ENCODE results near the gene BACH2.
A peak's percentile ranks its signal among the peaks of the same experiment; 100 is the strongest.
"Not testable (repeated sequence)": the region's sequence is repeated elsewhere in the genome, so short reads cannot be mapped to it uniquely, and the experiment has no call there.

BACH2 gene

DNA sequence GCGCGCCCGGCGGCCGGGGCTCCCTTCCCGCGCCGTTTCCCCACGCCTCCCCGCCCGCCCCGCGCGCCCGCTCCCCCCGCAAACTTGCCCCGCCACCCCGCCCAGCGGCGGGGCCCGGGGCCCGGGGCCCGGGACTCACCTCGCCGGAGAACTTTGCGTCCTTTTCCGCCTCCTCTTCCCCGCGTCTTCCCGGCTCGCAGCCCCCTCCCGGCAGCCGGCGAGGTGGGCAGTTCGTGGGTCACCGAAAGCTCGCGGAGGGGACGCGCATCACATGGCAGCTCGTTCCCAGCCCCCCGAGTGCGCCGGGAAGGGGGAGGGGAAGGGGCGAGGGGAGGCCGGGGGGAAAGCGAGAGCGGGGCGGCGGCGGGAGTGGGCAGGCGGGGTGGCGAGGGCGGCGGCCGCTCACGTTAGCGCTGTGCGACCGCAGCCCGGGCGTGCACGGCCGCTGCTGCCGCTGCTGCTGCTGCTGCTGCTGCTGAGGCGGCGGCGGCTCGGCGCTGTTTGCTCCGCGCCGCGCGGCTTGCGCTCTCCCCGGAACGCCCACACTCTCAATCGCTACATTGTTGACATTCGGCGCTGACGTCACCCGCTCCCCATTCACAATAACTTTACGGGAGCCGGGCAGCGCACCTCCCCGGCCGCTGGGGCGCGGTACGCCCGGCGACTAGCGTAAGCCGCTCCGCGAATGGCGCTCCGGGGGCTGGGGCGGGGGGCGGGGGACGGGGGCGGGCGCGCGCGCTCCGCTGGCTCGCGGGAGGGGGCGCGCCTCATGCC lies at the start of gene BACH2:
Gene BACH2, minus strand, starts transcription at position 503 of the 774 bp plus-strand sequence. CDS start 287,999 bp downstream, outside the sequence.
- peaks cover under 1% of the 10 kb centered on the region for H3K36me3 Mint-ChIP-seq
- peaks cover 21% of the 10 kb centered on the region for H3K4me1 Mint-ChIP-seq
- DNase-seq (ENCODE audit: low spot score in 2 of 2) (peak; percentile 75 to 89), ATAC-seq (peak; percentile 85)
- peak within 1 kb of the TSS; percentile 61 for H3K27ac Mint-ChIP-seq
- peak within 1 kb of the TSS; percentile 76 for H3K4me3 Mint-ChIP-seq
- H3K9me3 Mint-ChIP-seq: no peaks in the 10 kb centered on the region

- ATAC-seq (no peak), DNase-seq (ENCODE audit: low spot score in 2 of 2) (no peak)
- no peak overlapping the region for H3K4me3 Mint-ChIP-seq
- H3K27ac Mint-ChIP-seq: no peak overlapping the region
- H3K4me1 Mint-ChIP-seq: peaks cover 18% of the 10 kb centered on the region
- peaks cover 2% of the 10 kb centered on the region for H3K9me3 Mint-ChIP-seq
- no peaks in the 10 kb centered on the region for H3K36me3 Mint-ChIP-seq
Measured at GRCh38 chr6:90343576-90343975, 46.9 kb upstream of the BACH2 start.

DNA sequence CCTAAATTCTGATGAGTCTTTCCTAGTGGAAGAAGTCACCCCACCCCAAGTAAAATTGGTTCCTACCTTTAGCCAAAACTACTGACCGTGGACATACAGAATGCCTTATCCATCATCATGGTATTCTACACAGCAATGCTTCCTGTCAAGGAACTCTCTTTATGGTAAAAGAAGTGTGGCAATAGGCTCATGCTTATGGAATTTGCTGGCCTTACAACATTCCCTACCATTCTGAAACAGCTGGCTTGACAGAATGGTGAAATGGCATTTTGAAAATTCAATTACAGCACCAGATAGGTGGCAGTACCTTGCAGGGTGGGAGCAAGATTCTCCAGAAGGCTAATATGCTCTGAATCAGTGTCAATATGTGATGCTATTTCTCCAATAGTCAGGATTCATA lies 41.8 kb upstream of the BACH2 start:
- H3K4me1 Mint-ChIP-seq: no peaks in the 10 kb centered on the region
- H3K4me3 Mint-ChIP-seq: no peak overlapping the region
- DNase-seq (ENCODE audit: low spot score in 2 of 2) (no peak), ATAC-seq (no peak)
- H3K9me3 Mint-ChIP-seq: no peaks in the 10 kb centered on the region
- no peak overlapping the region for H3K27ac Mint-ChIP-seq
- H3K36me3 Mint-ChIP-seq: no peaks in the 10 kb centered on the region

- Mint-ChIP-seq H3K27ac (no peak overlapping the region), H3K4me1 (no peaks in the 10 kb centered on the region), H3K4me3 (no peak overlapping the region), H3K9me3 (no peaks in the 10 kb centered on the region), H3K36me3 (no peaks in the 10 kb centered on the region)
- ATAC-seq (no peak), DNase-seq (ENCODE audit: low spot score in 2 of 2) (no peak)
Measured at GRCh38 chr6:90336388-90336947, 39.8 kb upstream of the BACH2 start.

DNA sequence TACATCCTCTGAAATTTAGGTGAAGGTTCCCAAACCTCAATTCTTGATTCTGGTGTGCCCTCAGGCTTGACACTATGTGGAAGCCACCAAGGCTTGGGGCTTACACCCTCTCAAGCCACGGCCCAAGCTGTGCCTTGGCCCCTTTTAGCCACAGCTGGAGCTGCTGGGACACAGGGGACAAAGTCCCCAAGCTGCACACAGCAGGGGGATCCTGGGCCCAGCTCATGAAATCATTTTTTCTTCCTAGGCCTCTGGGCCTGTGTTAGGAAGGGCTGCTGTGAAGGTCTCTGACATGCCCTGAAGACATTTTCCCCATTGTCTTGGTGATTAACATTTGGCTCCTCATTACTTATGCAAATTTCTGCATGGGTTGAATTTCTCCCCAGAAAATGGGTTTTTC lies 37.3 kb upstream of the BACH2 start:
- no peak for ATAC-seq
- Mint-ChIP-seq H3K9me3 (no peaks in the 10 kb centered on the region), H3K27ac (no peak overlapping the region), H3K4me1 (no peaks in the 10 kb centered on the region), H3K36me3 (no peaks in the 10 kb centered on the region), H3K4me3 (no peak overlapping the region)
- no peak for DNase-seq (ENCODE audit: low spot score in 2 of 2)

- DNase-seq (ENCODE audit: low spot score in 2 of 2); H3K4me1 Mint-ChIP-seq; ATAC-seq; H3K27ac Mint-ChIP-seq; H3K9me3 Mint-ChIP-seq; H3K4me3 Mint-ChIP-seq; H3K36me3 Mint-ChIP-seq: not testable (repeated sequence)
Measured at GRCh38 chr6:90332978-90333543, 36.4 kb upstream of the BACH2 start.

GRCh38 chr6:90329386-90330077 lies 32.9 kb upstream of the BACH2 start:
- Mint-ChIP-seq H3K36me3 (no peaks in the 10 kb centered on the region), H3K9me3 (no peaks in the 10 kb centered on the region), H3K4me1 (no peaks in the 10 kb centered on the region), H3K4me3 (no peak overlapping the region), H3K27ac (no peak overlapping the region)
- DNase-seq (ENCODE audit: low spot score in 2 of 2) (no peak), ATAC-seq (no peak)

- DNase-seq (ENCODE audit: low spot score in 2 of 2): no peak
- no peak overlapping the region for H3K27ac Mint-ChIP-seq
- H3K4me3 Mint-ChIP-seq: no peak overlapping the region
- no peak for ATAC-seq
- H3K4me1 Mint-ChIP-seq: no peaks in the 10 kb centered on the region
- H3K9me3 Mint-ChIP-seq: no peaks in the 10 kb centered on the region
- H3K36me3 Mint-ChIP-seq: no peaks in the 10 kb centered on the region
Measured at GRCh38 chr6:90328004-90328403, 31.4 kb upstream of the BACH2 start.

- H3K4me3 Mint-ChIP-seq: no peak overlapping the region
- H3K36me3 Mint-ChIP-seq: no peaks in the 10 kb centered on the region
- no peak overlapping the region for H3K27ac Mint-ChIP-seq
- H3K4me1 Mint-ChIP-seq: no peaks in the 10 kb centered on the region
- ATAC-seq (peak; percentile 51), DNase-seq (ENCODE audit: low spot score in 2 of 2) (no peak)
- no peaks in the 10 kb centered on the region for H3K9me3 Mint-ChIP-seq
Measured at GRCh38 chr6:90326404-90327057, 29.9 kb upstream of the BACH2 start.

DNA sequence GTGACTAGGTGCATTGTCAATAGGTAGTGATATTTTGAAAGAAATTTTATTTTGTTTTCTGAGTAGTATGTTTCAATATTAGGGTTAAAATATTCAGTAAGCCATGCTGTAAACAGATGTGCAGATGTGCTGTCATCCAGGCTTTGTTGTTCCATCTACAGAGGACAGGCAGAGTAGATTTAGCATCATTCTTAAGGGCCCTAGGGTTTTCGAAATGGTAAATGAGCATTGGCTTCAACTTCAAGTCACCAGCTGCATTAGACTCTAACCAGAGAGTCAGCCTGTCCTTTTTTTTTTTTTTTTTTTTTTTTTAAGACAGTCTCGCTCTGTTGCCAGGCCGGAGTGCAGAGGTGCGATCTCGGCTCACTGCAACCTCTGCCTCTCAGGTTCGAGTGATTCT lies 27.1 kb upstream of the BACH2 start:
- no peak overlapping the region for H3K27ac Mint-ChIP-seq
- ATAC-seq (no peak), DNase-seq (ENCODE audit: low spot score in 2 of 2) (no peak)
- no peaks in the 10 kb centered on the region for H3K9me3 Mint-ChIP-seq
- peaks cover 5% of the 10 kb centered on the region for H3K4me1 Mint-ChIP-seq
- no peaks in the 10 kb centered on the region for H3K36me3 Mint-ChIP-seq
- H3K4me3 Mint-ChIP-seq: no peak overlapping the region

- Mint-ChIP-seq H3K4me1 (peaks cover 5% of the 10 kb centered on the region), H3K4me3 (no peak overlapping the region), H3K9me3 (no peaks in the 10 kb centered on the region), H3K27ac (no peak overlapping the region), H3K36me3 (no peaks in the 10 kb centered on the region)
- ATAC-seq: no peak
- no peak for DNase-seq (ENCODE audit: low spot score in 2 of 2)
Measured at GRCh38 chr6:90322976-90323474, 26.4 kb upstream of the BACH2 start.

DNA sequence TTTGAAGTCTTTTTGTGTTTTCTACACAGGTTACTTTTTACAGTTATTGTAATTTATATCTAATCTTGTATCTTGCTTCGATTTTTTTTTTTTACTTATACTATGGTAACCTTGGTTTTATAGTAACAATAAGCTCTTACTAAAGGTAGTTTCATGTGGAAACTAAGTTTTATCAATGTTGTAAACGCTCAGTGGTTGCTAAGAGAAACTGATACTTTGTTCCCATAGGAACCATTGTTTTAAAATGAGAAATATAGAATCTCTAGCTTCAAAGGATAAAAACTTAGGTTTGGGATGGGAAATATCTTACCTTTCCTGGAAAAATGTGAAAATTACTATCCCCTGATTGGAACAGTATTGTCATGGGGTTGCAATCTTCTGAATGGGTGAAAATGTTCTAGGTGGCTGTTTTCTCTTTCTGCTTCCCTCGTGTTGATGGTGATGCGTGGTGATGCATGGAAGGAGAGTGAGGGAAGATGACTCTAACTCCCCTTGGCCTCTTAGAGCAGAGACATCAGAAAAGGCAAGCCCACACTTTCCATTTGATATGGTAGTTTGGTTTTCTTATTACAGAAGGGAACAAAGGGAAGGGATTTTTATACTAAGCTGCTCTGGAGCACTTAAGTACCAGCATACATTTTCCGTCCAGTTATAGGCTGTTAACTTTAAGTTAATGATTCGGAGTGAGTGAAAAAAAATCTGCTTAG lies 23.5 kb upstream of the BACH2 start:
- DNase-seq (ENCODE audit: low spot score in 2 of 2): no peak
- no peaks in the 10 kb centered on the region for H3K9me3 Mint-ChIP-seq
- no peak overlapping the region for H3K27ac Mint-ChIP-seq
- ATAC-seq: peak; percentile 73
- peaks cover 5% of the 10 kb centered on the region for H3K4me1 Mint-ChIP-seq
- H3K36me3 Mint-ChIP-seq: no peaks in the 10 kb centered on the region
- H3K4me3 Mint-ChIP-seq: no peak overlapping the region

DNA sequence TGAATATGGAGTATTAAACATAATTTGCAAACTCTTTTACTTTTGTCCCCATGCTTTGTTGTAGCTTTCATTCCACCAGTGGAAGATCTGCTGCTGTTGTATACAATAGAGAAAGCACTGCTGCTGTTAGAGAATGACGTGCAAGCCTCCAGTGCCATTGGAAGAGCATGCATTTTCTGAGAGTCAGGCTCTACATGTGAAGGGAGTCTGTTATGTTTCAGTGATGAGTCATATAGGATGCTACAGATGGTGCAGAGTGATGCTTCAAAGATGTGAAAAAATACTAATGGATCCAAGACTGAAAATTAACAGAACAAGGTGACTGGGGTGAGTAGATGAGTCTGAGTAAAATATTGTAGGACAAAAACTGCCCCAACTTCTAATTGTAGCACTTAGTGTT lies 22.4 kb upstream of the BACH2 start:
- H3K4me3 Mint-ChIP-seq: no peak overlapping the region
- DNase-seq (ENCODE audit: low spot score in 2 of 2): no peak

DNA sequence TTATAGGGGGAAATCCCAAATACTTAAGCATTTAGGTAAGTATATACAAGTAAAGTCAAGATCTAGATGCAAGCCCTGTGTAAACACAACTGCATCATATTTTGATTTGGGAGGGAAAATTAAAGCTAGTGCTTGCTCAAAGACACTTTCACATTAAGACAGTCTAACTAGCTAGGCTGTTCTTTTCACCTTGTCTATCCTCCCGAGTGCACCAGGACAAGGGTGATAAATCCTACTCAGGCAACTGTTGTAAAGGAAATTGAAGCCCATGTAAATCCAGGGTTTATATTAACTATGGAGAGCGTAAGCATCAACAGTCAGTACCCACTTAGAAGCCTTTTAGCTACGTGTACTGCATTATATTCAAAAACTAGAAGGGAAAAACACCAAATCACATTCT lies 19.3 kb upstream of the BACH2 start:
- H3K4me1 Mint-ChIP-seq: peaks cover 5% of the 10 kb centered on the region
- H3K4me3 Mint-ChIP-seq: no peak overlapping the region
- DNase-seq (ENCODE audit: low spot score in 2 of 2) (no peak), ATAC-seq (no peak)
- no peaks in the 10 kb centered on the region for H3K9me3 Mint-ChIP-seq
- no peak overlapping the region for H3K27ac Mint-ChIP-seq
- H3K36me3 Mint-ChIP-seq: no peaks in the 10 kb centered on the region

More for the DNA sequence above, 22.4 kb upstream of the BACH2 start:
- H3K36me3 Mint-ChIP-seq: no peaks in the 10 kb centered on the region
- peaks cover 5% of the 10 kb centered on the region for H3K4me1 Mint-ChIP-seq
- ATAC-seq: peak; percentile 80
- no peaks in the 10 kb centered on the region for H3K9me3 Mint-ChIP-seq
- H3K27ac Mint-ChIP-seq: no peak overlapping the region

All from stimulated activated effector memory CD8-positive, alpha-beta T cell treated with anti-CD3 and anti-CD28 coated beads, Interleukin-12 subunit alpha, Interleukin-12 subunit beta, amount 100 ng/mL, for 72 hours (primary cell).